CD4-positive, alpha-beta T cell (primary cell): ENCODE results near the gene LRRC57. TPM values are rescaled to one million over a fixed set of nuclear protein-coding genes. Genes with fewer than 3 reads are reported as not detected.
A peak's percentile ranks its signal among the peaks of the same experiment; 100 is the strongest.

ENCODE experiments used
- ATAC-seq: fragments of 200-7000 bp; cut with Tn5 transposase; one replicate; pipeline ENCODE4 v1.10.0; 2022; ENCODE audit warnings: mild to moderate bottlenecking; ENCODE audit not compliant: poor library complexity
- CTCF ChIA-PET: fragments of 350-600 bp; sonication (Branson Sonifier 250); formaldehyde crosslinking; loops from one replicate; lab custom pipeline; 2021; ENCODE audit warnings: antibody characterized with exemption, inconsistent platforms; lab: Charles Lee
- POLR2A ChIA-PET: fragments of 350-600 bp; sonication (Branson Sonifier 250); formaldehyde crosslinking; loops from one replicate; lab custom pipeline; 2021; ENCODE audit warnings: antibody characterized with exemption, inconsistent platforms; lab: Charles Lee
- DNase-seq, 14 experiments: peaks; one replicate each; pipeline ENCODE4 v3.0.0-alpha.2; 2013 to 2020; ENCODE audit warnings: mixed read lengths in 2 of 14
- H3K27ac ChIP-seq, 2 donors: one replicate each; pipeline versions ENCODE4 v1.5.1 to v1.7.0; 2013; ENCODE audit warnings: low read length in 2 of 2, low read depth in 1 of 2, mild to moderate bottlenecking in 1 of 2
- H3K27me3 ChIP-seq, 2 experiments: 1 replicate in 1 of 2; 2 replicates in 1 of 2; pipeline versions ENCODE4 v1.6.1 to v1.7.0; 2013; ENCODE audit warnings: low read length in 2 of 2, control low read depth in 1 of 2, mild to moderate bottlenecking in 1 of 2, moderate library complexity in 1 of 2; ENCODE audit not compliant: insufficient read depth in 2 of 2, control insufficient read depth in 1 of 2
- H3K36me3 ChIP-seq: one replicate; pipeline ENCODE4 v1.6.1; 2013; ENCODE audit warnings: low read length, control low read depth; ENCODE audit not compliant: insufficient read depth
- H3K4me1 ChIP-seq: one replicate; pipeline ENCODE4 v1.6.1; 2013; ENCODE audit warnings: low read length, control low read depth; ENCODE audit not compliant: insufficient read depth
- H3K4me3 ChIP-seq: one replicate; pipeline ENCODE4 v1.5.1; 2013; ENCODE audit warnings: mild to moderate bottlenecking, low read length, moderate library complexity
- H3K9me3 ChIP-seq, 2 experiments: 1 replicate in 1 of 2; 2 replicates in 1 of 2; pipeline versions ENCODE4 v1.6.1 to v1.7.0; 2013; ENCODE audit warnings: low read length in 2 of 2, mild to moderate bottlenecking in 2 of 2, control low read depth in 1 of 2, moderate library complexity in 1 of 2; ENCODE audit not compliant: control insufficient read depth in 1 of 2, insufficient read depth in 1 of 2
- H3K27ac Mint-ChIP-seq: one replicate; pipeline ENCODE4 v1.8.0; 2020; ENCODE audit warnings: mixed read lengths
- H3K27me3 Mint-ChIP-seq: one replicate; pipeline ENCODE4 v1.8.0; 2021; ENCODE audit warnings: mixed read lengths
- H3K36me3 Mint-ChIP-seq: one replicate; pipeline ENCODE4 v1.8.0; 2021; ENCODE audit warnings: low read depth, mixed read lengths
- H3K4me1 Mint-ChIP-seq: one replicate; pipeline ENCODE4 v1.8.0; 2021; ENCODE audit warnings: low read depth, mixed read lengths
- H3K4me3 Mint-ChIP-seq: one replicate; pipeline ENCODE4 v1.8.0; 2020; ENCODE audit warnings: mild to moderate bottlenecking, mixed read lengths
- H3K9me3 Mint-ChIP-seq: one replicate; pipeline ENCODE4 v1.8.0; 2020; ENCODE audit warnings: mixed read lengths
- CTCF ChIP-seq: fragments of 200-600 bp; IDR thresholded peaks from one replicate; pipeline ENCODE4 v1.8.0; 2022; ENCODE audit warnings: antibody characterized with exemption, mild to moderate bottlenecking
- intact Hi-C, 2 experiments: fragments of 100-400 bp; cut with DNase I in 1 of 2; cut with micrococcal nuclease in 1 of 2; formaldehyde crosslinking; loops; one replicate each; pipeline versions ENCODE4 v1.15.1 to v1.9.0; 2023 to 2025; cut with DNase I, micrococcal nuclease
- total RNA-seq, 174 experiments: library from RNA in 2 of 174; stranded (reverse) in 2 of 174; gene quantifications; one replicate each; pipeline ENCODE4 v1.2.3 and lab custom pipeline; 2021 to 2026

Gene LRRC57
- total RNA-seq, 2 experiments from 2014 or later = 25.8 to 29.6 TPM

- no peak for TF ChIP-seq CTCF
- Histone ChIP-seq H3K9me3 (no peaks in the 10 kb centered on the region), H3K36me3 (no peaks in the 10 kb centered on the region), H3K4me1 (peaks cover 45% of the 10 kb centered on the region), H3K27me3 (no peaks in the 10 kb centered on the region), H3K27ac (peak overlapping the region; percentile 76 to 77), H3K4me3 (peak overlapping the region; percentile 81)
- no peak for ATAC-seq
- H3K27ac Mint-ChIP-seq = peak overlapping the region; percentile 99
- peaks cover 26% of the 10 kb centered on the region for H3K36me3 Mint-ChIP-seq
- no peaks in the 10 kb centered on the region for H3K9me3 Mint-ChIP-seq
- peak in 2 of 14 experiments; percentile 32 to 40 for DNase-seq
- H3K27me3 Mint-ChIP-seq = no peaks in the 10 kb centered on the region
- POLR2A ChIA-PET = interaction anchor here (0.6 to 2.6 kb wide), 16 partner anchors 8 to 1230 kb away, joined by 3 to 19 read pairs (median 4); partner anchors contain the start of genes GANC, HAUS2, LRRC57 and STARD9
- intact Hi-C loops = loop anchor here in 1 of 2 experiments (2.0 to 10.0 kb wide), 4 partner anchors 59 to 635 kb away; partner anchors contain the start of genes CDAN1, HAUS2, LRRC57 and VPS39
- H3K4me1 Mint-ChIP-seq = peaks cover 48% of the 10 kb centered on the region
- H3K4me3 Mint-ChIP-seq = peak overlapping the region; percentile 100
- CTCF ChIA-PET = interaction anchor here (1.4 to 2.3 kb wide), 2 partner anchors 13 to 19 kb away, joined by 4 to 6 read pairs; no protein-coding TSS in a partner anchor
Measured at GRCh38 chr15:42490291-42490670, 58.3 kb downstream of the LRRC57 start.

Other genes starting within 250 kb of the LRRC57 start
- gene CAPN3, start 189.3 kb downstream of the LRRC57 start, total RNA-seq = 1 to 10 TPM; 8.2 to 8.7 TPM
- gene ZNF106, start 57.7 kb downstream of the LRRC57 start, total RNA-seq = 10 to 100 TPM; 30.9 to 31.4 TPM
- gene SNAP23, start 53.2 kb downstream of the LRRC57 start, total RNA-seq = 10 to 100 TPM; 37.4 to 40.1 TPM
- 10 to 100 TPM; 23.0 to 28.2 TPM for gene HAUS2, start within 50 bp of the LRRC57 start, total RNA-seq
- 1 to 10 TPM; 2.8 to 4.6 TPM for gene STARD9, start 26.8 kb upstream of the LRRC57 start, total RNA-seq
- gene CDAN1, start 188.3 kb upstream of the LRRC57 start, total RNA-seq = 10 to 100 TPM; 23.2 to 24.7 TPM